SU-DHL-6 (cell line): ENCODE results near the gene DLG2.

Source experiments
- EZH2phosphoT487 ChIP-seq: fragments of 200-600 bp; sonication (generic), shearing (Covaris generic); conservative IDR thresholded peaks from 2 replicates; pipeline ENCODE4 v1.6.1; 2018; ENCODE audit warnings: mild to moderate bottlenecking, antibody characterized with exemption, low read length, moderate library complexity, mixed read lengths
- TF ChIP-seq, protein P1 (sequence below): fragments of 200-600 bp; sonication (generic); IDR thresholded peaks from one replicate; pipeline ENCODE4 v1.5.1; 2017; ENCODE audit warnings: antibody characterized with exemption, mild to moderate bottlenecking, low read length, moderate library complexity; ENCODE audit not compliant: insufficient read depth, poor library complexity, severe bottlenecking

DNA sequence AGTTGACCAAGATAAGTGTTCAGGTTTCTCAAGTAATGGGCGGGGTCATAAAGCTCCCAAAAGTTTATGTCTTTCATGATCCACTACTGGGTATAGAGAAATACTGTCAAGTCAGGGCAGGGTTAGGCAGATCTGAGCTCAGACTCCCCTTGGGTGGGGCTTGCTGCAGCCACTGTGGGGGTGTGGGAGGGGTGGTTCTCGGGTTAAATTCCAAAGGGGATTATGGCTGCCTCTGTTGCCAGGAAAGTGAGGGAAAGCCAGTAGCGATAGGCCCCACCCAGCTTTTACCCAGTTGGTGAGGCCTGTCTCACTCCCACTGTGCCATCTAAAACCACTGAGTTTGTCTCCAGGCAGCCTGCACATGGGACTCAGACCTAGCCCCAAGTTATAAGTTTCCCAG, 37.8 kb downstream of the DLG2 start:
- TF ChIP-seq, protein P1, sequence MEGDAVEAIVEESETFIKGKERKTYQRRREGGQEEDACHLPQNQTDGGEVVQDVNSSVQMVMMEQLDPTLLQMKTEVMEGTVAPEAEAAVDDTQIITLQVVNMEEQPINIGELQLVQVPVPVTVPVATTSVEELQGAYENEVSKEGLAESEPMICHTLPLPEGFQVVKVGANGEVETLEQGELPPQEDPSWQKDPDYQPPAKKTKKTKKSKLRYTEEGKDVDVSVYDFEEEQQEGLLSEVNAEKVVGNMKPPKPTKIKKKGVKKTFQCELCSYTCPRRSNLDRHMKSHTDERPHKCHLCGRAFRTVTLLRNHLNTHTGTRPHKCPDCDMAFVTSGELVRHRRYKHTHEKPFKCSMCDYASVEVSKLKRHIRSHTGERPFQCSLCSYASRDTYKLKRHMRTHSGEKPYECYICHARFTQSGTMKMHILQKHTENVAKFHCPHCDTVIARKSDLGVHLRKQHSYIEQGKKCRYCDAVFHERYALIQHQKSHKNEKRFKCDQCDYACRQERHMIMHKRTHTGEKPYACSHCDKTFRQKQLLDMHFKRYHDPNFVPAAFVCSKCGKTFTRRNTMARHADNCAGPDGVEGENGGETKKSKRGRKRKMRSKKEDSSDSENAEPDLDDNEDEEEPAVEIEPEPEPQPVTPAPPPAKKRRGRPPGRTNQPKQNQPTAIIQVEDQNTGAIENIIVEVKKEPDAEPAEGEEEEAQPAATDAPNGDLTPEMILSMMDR = no peak
- no peak for TF ChIP-seq EZH2phosphoT487
